SK-N-MC (cell line): ENCODE results near the gene GLI3.
A peak's percentile ranks its signal among the peaks of the same experiment; 100 is the strongest.

Source experiments
- DNase-seq: peaks from one replicate; pipeline ENCODE4 v3.0.0-alpha.2; 2011; ENCODE audit warnings: low read depth, low spot score
- H3K27ac ChIP-seq: fragments of 200-600 bp; sonication (generic); 2 replicates; pipeline ENCODE4 v1.5.1; 2016; ENCODE audit warnings: mixed run types
- H3K36me3 ChIP-seq: fragments of 200-600 bp; sonication (generic); 2 replicates; pipeline ENCODE4 v1.6.1; 2017; ENCODE audit warnings: antibody characterized with exemption, low read length, mixed read lengths; ENCODE audit not compliant: insufficient read depth
- H3K4me3 ChIP-seq: fragments of 200-600 bp; sonication (generic); 2 replicates; pipeline ENCODE4 v1.5.1; 2016
- H3K9ac ChIP-seq: fragments of 200-600 bp; sonication (generic); 2 replicates; pipeline ENCODE4 v1.8.0; 2017; ENCODE audit warnings: mixed run types, mixed read lengths; ENCODE audit not compliant: insufficient read length
- H3K9me3 ChIP-seq: fragments of 200-600 bp; sonication (generic); 2 replicates; pipeline ENCODE4 v1.6.1; 2017; ENCODE audit warnings: low read depth, mild to moderate bottlenecking, antibody characterized with exemption, low read length, moderate library complexity, mixed read lengths
- EZH2 ChIP-seq: fragments of 200-600 bp; sonication (generic); IDR thresholded peaks from one replicate; pipeline ENCODE4 v1.6.1; 2017; ENCODE audit warnings: antibody characterized with exemption
- FOXP2 ChIP-seq: optimal IDR thresholded peaks from 2 replicates; pipeline ENCODE3; 2011; ENCODE audit warnings: mild to moderate bottlenecking, moderate library complexity; ENCODE audit not compliant: insufficient read depth; ENCODE audit errors: extremely low read length, control extremely low read depth
- POLR2AphosphoS5 ChIP-seq: IDR thresholded peaks from 2 replicates; pipeline ENCODE4 v1.6.1; 2012; ENCODE audit warnings: mild to moderate bottlenecking, low read depth, low read length, borderline replicate concordance

The GLI3 gene

DNA sequence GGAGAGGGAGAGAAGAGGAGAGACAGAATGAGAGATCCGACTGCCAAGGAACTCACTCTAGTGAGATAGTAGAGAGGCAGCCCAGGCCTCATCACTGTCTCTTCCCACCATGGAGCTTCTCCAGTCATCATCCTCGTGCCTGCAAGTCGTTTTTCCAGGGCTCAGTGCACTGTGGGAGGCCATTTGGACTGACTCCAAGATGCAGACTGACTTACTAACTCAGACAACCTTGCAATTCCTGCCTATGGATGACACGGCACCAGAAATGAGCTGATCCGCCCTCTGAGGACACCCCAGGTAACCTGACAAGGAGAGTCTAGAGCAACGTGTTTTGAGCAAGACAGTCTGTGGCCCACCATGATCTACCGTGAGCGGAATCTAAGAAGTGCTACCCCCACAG, 154.9 kb downstream of the GLI3 start:
- H3K36me3 ChIP-seq = no peaks in the 10 kb centered on the region
- DNase-seq = no peak
- TF ChIP-seq FOXP2 = no peak
- TF ChIP-seq POLR2AphosphoS5 = no peak
- no peak for TF ChIP-seq EZH2
- no peak overlapping the region for H3K9ac ChIP-seq
- H3K9me3 ChIP-seq = no peaks in the 10 kb centered on the region
- no peak overlapping the region; the same call in 1 of the 2 replicates for H3K27ac ChIP-seq
- peak overlapping the region; percentile 17; the same call in 1 of the 2 replicates for H3K4me3 ChIP-seq

DNA sequence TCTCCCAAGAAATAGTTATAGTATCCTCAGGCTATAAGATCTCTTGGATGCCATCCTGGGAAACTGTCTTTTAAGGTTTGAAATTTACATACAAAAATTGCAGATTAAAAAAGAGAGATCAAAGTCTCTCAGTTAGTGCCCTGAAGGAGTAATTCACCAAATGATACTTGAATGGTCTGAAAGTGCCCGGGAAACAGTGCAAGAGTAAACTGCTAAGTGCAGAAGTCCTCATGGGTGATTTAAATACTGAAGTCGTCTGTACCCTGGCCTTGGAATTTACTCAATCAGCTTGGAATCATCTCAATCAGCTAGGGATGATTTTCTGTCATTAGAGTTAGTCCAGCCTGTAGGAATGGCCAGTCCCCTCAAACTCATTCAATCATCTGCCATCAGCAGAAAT, 155.3 kb downstream of the GLI3 start:
- peak overlapping the region; percentile 34; the same call in 1 of the 2 replicates for H3K27ac ChIP-seq
- no peak overlapping the region for H3K9ac ChIP-seq
- DNase-seq = no peak
- H3K9me3 ChIP-seq = no peaks in the 10 kb centered on the region
- TF ChIP-seq EZH2 = no peak
- no peak for TF ChIP-seq POLR2AphosphoS5
- no peak for TF ChIP-seq FOXP2
- no peaks in the 10 kb centered on the region for H3K36me3 ChIP-seq
- peak overlapping the region; percentile 17; the same call in 1 of the 2 replicates for H3K4me3 ChIP-seq

GRCh38 chr7:42080841-42081586, 156.0 kb downstream of the GLI3 start:
- Histone ChIP-seq H3K9me3 (no peaks in the 10 kb centered on the region), H3K4me3 (peak overlapping the region; percentile 32; the same call in 1 of the 2 replicates), H3K9ac (no peak overlapping the region), H3K36me3 (no peaks in the 10 kb centered on the region), H3K27ac (0 out of 2 replicates have a peak overlapping the region, but pooled peaks have one; percentile 34)
- no peak for DNase-seq
- no peak for TF ChIP-seq EZH2
- TF ChIP-seq FOXP2 = no peak
- TF ChIP-seq POLR2AphosphoS5 = no peak

DNA sequence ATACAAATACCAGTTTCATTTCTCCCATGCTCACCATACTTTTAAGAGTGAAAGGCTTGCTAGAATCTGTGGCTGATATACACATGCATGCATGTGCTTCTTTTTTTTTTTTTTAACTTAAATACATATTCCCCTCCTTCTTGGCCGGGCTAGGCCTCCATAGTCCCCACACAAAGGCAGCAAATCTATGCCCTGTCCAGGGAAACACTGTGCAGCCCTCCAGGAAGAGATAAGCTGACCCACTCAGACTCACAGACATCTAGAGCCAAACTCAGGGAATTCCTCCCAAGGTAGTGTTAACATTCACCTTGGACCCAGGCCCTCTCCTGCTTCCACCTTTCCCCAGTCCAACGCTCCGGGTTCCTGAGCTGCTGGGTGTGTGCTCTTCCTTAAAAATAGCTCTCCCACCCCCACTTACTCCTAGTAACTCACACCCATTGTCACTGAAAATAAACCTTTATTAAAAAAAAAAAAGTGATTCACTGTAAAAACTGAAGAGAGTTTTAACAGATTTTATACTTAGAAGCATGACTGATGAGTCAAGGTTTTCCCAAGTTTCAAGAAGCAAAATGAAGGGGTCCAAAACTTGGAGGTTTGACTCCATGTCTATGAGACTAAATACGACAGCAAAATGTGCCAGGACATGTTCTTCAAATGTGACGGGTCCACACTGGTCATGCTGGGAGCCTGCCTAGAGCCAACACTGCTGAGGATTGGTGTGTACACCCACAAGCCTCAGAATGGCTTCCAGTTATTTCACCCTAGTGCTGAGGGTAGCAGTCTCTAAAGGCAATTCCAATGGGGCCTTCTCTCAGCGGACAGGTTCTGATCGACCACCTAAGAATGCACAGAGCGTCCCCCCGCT, 159.5 kb downstream of the GLI3 start:
- TF ChIP-seq EZH2 = no peak
- no peak for TF ChIP-seq POLR2AphosphoS5
- Histone ChIP-seq H3K36me3 (no peaks in the 10 kb centered on the region), H3K4me3 (no peak overlapping the region), H3K9ac (no peak overlapping the region), H3K27ac (no peak overlapping the region), H3K9me3 (no peaks in the 10 kb centered on the region)
- no peak for DNase-seq

DNA sequence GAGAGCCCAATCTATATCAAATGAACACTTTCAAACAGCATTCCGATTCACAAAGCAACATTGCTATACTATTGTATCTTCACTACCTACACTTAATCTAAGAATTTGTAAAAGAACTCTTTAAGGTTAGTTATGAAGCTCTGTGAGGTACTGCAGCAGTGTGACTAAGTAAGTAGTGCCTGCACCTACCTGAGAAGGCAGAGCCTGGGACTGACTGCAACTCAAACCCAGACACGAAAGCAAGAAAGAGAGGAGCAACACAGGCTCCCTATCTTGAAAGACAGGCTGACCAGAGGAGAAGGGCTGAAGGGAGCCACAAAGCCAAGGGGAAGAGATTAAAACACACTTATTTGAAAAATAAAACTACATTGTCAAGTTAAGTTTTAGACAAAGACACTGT, 160.1 kb downstream of the GLI3 start:
- no peak for TF ChIP-seq POLR2AphosphoS5
- no peak for TF ChIP-seq EZH2
- TF ChIP-seq FOXP2 = no peak
- H3K36me3 ChIP-seq = no peaks in the 10 kb centered on the region

GRCh38 chr7:42075418-42075817, 161.6 kb downstream of the GLI3 start:
- TF ChIP-seq EZH2 = no peak
- TF ChIP-seq FOXP2 = no peak
- no peak for TF ChIP-seq POLR2AphosphoS5
- Histone ChIP-seq H3K27ac (peak overlapping the region; percentile 19), H3K9me3 (no peaks in the 10 kb centered on the region), H3K36me3 (no peaks in the 10 kb centered on the region), H3K9ac (no peak overlapping the region), H3K4me3 (peak overlapping the region; percentile 56; the same call in 1 of the 2 replicates)
- peak; percentile 55 for DNase-seq

More for the DNA sequence above, 160.1 kb downstream of the GLI3 start:
- no peak overlapping the region for H3K9ac ChIP-seq
- H3K9me3 ChIP-seq = no peaks in the 10 kb centered on the region
- DNase-seq = no peak
- H3K4me3 ChIP-seq = no peak overlapping the region
- no peak overlapping the region for H3K27ac ChIP-seq

DNA sequence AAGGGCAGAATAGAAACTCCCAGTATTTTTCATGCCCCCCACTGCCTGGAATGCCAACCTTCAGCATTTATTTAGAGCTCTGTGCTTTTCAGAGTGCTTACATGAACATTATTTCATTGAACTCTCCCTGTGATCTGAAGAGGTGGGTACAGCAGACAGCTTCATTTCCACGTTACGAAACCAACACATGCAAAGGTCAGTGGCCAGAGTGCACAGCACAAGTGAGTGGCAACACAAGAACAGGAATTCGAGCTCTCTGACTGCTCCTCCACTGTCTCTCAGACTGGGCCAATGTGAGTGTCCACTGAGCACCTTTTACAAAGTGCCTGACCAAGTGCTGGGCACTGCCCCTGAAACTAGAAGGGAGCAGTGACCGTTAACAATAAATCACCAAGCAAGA, 162.9 kb downstream of the GLI3 start:
- no peak overlapping the region for H3K4me3 ChIP-seq
- no peak overlapping the region for H3K9ac ChIP-seq
- no peaks in the 10 kb centered on the region for H3K9me3 ChIP-seq
- H3K27ac ChIP-seq = no peak overlapping the region
- TF ChIP-seq POLR2AphosphoS5 = no peak
- TF ChIP-seq FOXP2 = no peak
- TF ChIP-seq EZH2 = no peak
- DNase-seq = no peak
- no peaks in the 10 kb centered on the region for H3K36me3 ChIP-seq

- Histone ChIP-seq H3K36me3 (no peaks in the 10 kb centered on the region), H3K9me3 (no peaks in the 10 kb centered on the region), H3K27ac (no peak overlapping the region), H3K9ac (no peak overlapping the region), H3K4me3 (no peak overlapping the region)
- TF ChIP-seq POLR2AphosphoS5 = no peak
- no peak for TF ChIP-seq FOXP2
- no peak for TF ChIP-seq EZH2
- no peak for DNase-seq
These were observed 165.4 kb downstream of the GLI3 start for GRCh38 chr7:42071372-42072261.

DNA sequence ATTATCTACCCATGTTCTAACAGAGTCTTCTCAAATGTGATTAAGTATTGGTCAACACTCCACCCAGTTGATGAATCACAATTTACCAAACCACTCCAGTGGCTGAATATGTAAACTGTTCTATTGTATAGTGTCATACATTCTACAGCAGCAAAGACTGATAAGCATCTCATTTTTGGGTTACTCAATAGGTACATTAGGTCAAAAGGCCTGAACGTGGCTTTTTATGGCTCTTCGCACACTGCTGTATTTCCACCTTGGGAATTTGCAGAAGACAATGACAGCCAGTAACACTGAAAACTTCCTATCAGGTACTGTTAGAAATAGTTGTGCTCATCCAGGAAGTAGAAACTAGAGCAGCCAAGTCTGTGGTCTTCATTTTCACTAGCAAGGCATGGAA, 166.9 kb downstream of the GLI3 start:
- Histone ChIP-seq H3K9me3 (no peaks in the 10 kb centered on the region), H3K4me3 (no peak overlapping the region), H3K27ac (no peak overlapping the region), H3K36me3 (no peaks in the 10 kb centered on the region), H3K9ac (no peak overlapping the region)
- TF ChIP-seq EZH2 (no peak), FOXP2 (no peak)
- no peak for DNase-seq
